ENCODE results near the gene LYSMD3.

DNA sequence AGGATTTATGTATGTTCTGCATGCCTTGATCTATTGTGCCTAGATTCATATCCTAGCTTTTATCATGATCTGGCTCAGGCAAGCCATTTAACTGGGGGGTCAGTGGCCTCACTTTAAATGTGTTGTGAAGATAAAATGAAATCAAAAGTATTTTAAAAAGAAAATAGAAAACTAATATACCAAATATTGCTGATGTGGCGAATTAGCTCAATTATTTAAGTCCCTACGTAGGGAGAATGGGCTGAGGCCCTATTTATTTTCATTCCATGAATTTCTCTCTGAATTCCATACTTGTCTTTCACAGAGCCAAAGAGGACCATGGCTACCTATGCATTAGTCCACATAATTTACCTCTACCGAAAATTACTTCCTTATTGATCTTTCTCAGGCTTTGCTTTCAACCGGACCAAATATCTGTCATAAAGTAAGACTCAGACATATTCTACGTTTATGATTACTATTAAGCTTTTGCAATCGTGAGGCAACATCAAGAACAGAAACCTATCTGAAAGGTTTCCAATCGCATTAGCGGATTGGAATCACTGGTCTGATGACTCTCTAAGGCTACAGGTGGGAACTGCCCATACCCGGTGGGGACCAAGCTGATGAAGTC, 56.5 kb downstream of the LYSMD3 start:
- TF ChIP-seq, protein P1, sequence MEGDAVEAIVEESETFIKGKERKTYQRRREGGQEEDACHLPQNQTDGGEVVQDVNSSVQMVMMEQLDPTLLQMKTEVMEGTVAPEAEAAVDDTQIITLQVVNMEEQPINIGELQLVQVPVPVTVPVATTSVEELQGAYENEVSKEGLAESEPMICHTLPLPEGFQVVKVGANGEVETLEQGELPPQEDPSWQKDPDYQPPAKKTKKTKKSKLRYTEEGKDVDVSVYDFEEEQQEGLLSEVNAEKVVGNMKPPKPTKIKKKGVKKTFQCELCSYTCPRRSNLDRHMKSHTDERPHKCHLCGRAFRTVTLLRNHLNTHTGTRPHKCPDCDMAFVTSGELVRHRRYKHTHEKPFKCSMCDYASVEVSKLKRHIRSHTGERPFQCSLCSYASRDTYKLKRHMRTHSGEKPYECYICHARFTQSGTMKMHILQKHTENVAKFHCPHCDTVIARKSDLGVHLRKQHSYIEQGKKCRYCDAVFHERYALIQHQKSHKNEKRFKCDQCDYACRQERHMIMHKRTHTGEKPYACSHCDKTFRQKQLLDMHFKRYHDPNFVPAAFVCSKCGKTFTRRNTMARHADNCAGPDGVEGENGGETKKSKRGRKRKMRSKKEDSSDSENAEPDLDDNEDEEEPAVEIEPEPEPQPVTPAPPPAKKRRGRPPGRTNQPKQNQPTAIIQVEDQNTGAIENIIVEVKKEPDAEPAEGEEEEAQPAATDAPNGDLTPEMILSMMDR (IDR thresholded peaks at IDR 0.05) = no peak
- TF ChIP-seq ZFX (IDR thresholded peaks at IDR 0.05; ENCODE audit: borderline replicate concordance) = no peak
